Diencephalon (tissue), 1 donor: ENCODE data around the gene CASK. TPM values are rescaled to one million over a fixed set of nuclear protein-coding genes. Genes with fewer than 3 reads are reported as not detected.

Experiments used
- small RNA-seq: library from RNA; depleted of rRNA; stranded (forward); fragments of <200 nt; gene quantifications from one replicate; pipeline ENCODE3, GENCODE V24; 2014
- total RNA-seq: library from RNA; depleted of rRNA; stranded (reverse); fragments of >200 nt; gene quantifications from one replicate; pipeline ENCODE4 v1.2.3, GENCODE V29; 2014

CASK gene
- total RNA-seq: 130 TPM

GRCh38 chrX:41923211-41923977 lies at the start of gene CASK:
CASK (minus strand) TSS chrX:41923554; CDS start chrX:41922988, 566 bp downstream.

GRCh38 chrX:41723826-41724225 lies 199.5 kb downstream of the CASK start, which contains the start of gene GPR82:
GPR82 (plus strand) TSS chrX:41724181; CDS start chrX:41727027, 2,846 bp downstream.

GRCh38 chrX:41688835-41689234 lies 234.5 kb downstream of the CASK start, which contains the start of gene GPR34:
GPR34 (plus strand) TSS chrX:41688973; CDS start chrX:41695634, 6,661 bp downstream.

Small RNAs within 50 kb of the gene (small RNA-seq; reads per million reads assigned to genes)
- gene AL353691.2 (not detected), gene RN7SL144P (not detected), gene RNU6-1321P (not detected), gene RNU6-202P (not detected)

Other genes starting within 250 kb of the CASK start
- 17.1 TPM for gene GPR34, start 234.6 kb downstream of the CASK start, total RNA-seq
- gene GPR82, start 199.4 kb downstream of the CASK start, total RNA-seq: not detected